Brain pericyte (primary cell): ENCODE results near the gene FADD.

Experiments
- DNase-seq: peaks from one replicate; pipeline ENCODE4 v3.0.0-alpha.2; 2012; ENCODE audit warnings: low read depth, low spot score

The FADD gene

DNA sequence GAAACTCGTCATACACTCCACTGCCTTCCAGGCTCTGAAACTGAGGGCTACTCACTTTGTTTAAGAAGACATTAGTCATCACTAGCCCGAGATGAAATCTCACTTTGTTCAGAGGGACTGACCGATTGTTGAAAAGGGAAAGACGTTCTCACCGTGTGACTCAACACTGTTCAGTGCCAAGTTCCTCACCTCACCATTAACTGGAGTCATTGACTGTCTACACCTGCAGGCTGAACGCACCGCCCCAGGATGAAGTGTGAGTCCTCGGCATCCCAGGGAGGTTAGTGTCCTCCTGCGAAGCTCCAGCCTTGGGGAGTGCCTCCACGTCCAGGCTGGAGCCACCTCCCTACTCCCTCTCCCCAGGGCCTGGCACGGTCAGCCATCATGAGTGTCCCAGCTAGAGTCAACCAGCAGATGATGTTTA is 30.4 kb downstream of the FADD start:
- DNase-seq = no peak

DNA sequence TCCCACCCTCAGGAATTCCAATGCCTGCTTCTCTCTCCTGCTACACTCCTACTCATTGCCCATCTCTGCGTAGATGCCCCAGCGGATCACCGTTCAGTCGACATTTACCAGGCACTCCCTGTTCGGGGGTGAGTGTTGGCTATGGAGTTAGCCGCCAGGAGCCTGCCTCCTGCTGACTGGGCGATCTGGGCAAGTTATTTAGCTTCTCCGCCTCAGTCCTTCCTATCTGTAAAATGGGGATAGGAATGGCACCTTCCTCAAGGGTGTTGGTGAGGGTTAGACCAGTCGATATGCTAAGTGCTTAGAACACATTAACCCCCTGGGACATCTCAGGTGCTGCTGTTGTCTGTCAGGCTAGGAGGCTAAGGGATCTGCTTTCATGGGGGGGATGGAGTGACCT is 30.9 kb downstream of the FADD start:
- no peak for DNase-seq

DNA sequence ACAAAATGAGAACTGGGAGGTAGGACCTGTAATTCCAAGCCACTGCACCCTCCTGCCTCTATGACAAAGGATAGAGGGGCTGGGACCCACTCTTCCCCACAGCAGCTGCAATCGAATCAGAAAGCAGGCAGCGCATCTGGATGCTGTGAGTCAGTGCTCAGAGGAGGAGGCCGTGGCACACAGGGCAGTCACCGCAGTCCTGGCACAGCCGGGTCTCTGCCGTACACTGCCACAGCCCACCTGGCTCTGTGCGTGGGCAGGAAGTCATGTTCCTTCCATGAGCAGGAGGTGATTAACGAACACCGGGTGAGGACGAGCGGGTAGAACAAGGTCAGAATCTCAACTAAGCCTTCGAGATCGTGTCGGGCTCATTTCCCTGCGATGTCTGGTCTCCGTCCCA is 37.2 kb downstream of the FADD start:
- no peak for DNase-seq

DNA sequence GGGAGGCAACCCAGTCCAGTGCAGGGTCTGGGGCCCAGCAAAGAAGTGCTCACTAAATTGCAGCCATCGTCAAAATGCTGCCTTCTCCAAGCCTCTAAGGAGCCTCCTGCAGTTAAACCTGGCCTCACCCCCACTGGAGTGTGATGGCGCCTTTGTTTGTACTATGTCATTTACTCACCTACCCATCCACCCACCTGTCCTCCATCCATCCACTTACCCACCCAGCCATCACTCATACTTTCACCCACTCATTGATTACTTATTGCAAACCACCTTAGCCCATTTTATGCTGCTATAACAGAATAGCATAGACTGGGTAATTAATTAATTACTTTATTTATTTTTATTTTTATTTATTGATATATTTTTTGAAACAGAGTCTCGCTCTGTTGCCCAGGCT is 38.6 kb downstream of the FADD start:
- DNase-seq = no peak

DNA sequence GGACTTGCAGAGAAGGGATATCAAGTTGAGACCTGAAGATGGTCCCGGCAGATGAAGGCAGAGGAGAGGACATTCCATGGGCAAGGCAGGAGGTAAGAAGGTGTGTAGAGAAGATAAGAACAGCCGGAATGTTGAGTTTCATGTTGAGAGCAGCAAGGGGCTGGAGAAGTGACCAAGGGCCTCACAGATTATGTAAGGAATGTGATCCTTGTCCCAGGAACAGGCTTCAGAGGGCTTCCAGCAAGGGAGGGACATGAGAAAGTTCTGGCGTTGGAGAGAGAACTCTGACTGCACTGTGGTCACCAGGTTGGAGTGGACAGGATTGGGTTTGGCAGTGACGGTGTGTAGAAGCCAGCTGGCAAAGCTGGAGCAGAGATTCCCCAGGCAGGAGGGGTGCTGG is 39.8 kb downstream of the FADD start:
- no peak for DNase-seq

DNA sequence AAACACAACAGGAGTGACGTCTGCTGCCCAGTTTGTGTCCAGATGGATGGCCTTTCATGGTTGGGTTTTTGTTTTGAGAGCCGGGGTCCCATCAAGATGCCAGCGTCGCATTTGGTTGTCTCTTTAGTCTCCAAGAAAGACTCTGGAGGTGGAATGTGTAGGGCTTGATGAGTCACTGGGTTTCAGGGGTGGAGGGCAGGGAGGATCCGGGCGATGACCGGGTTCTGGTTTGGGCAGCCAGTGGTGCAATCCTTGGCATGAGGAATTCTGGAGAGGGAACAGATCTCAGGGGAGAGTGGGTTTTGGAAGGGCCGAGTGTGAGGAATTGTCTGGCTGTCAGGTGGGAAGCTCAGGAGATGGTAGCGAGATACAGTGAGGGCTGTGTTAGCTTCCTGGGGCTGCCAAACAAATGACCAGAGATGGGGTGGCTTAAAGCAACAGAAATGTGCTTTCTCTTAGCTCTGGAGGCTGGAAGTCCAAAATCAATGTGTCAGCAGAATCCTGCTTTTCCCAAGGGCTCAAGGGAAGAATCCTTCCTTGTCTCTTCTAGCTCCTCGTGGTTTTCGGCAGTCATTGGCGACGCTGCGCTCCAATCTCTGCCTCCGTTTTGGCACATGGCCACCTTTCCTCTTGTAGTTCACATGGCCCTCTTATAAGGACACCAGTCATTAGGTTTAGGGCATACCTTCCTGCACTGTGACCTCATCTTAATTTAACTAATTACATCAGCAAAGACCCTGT is 41.0 kb downstream of the FADD start:
- no peak for DNase-seq

DNA sequence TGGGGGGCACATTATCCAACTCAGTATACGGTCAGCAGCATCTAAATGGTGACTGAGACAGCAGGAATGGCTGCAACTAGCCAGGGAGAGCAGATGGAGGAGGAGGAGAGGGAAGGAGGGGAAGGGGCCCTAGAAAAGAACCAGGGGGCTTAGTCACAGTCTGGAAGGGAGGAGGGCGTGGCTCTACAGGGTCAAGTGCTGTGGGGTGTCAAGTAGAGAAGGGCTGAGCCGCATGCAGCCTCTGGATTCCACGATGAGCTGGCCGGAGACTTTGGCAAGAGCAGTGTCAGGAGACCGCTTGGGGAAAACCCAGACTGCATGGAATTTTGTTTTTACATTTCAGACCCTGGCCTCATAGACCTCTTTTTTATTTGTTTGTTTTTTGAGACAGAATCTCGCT is 41.6 kb downstream of the FADD start:
- no peak for DNase-seq

DNA sequence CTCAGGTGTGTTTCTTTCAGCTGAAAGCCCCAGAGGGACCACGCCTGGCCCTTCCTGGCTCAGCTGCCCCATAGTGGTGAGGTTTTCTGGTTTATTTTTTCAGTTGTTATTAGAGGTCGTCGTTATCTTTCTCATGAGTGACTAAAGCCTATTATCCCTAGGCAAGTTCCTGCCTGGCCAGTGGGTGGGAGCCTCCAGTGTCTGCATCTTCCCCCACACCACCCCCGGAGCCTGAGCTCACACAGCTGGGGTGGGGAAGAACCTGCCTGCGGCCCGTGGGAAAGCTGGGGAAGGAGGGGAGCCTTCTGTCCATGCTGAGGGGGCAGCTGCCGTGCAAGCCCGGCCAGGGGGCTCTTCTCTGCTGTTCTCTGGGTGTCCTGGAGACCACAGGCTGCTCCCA is 43.1 kb downstream of the FADD start:
- no peak for DNase-seq

DNA sequence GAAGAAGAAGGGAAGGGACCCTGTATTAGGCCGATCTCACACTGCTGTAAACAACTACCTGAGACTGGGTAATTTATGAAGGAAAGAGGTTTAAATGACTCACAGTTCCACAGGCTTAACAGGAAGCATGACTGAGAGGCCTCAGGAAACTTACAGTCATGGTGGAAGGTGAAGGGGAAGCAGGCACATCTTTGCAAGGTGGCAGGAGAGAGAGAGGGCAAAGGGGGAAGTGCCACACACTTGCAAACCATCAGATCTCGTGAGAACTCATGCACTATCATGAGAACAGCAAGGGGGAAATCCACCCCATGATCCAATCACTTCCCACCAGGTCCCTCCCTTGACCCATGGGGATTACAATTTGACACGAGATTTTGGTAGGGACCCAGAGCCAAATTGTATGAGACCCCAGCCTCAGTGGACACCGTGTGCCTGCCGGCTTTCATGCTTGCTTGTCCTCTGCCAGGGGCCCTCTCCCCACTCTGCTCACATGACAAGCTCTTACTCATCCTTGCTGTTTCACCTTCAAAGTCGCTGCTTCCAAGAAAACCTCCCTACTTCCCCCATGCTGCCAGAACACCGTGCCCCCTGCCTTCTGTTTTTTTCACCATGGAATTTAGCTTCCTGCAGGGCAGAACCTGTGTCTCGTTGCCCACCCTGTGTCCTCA is 44.1 kb downstream of the FADD start:
- no peak for DNase-seq

DNA sequence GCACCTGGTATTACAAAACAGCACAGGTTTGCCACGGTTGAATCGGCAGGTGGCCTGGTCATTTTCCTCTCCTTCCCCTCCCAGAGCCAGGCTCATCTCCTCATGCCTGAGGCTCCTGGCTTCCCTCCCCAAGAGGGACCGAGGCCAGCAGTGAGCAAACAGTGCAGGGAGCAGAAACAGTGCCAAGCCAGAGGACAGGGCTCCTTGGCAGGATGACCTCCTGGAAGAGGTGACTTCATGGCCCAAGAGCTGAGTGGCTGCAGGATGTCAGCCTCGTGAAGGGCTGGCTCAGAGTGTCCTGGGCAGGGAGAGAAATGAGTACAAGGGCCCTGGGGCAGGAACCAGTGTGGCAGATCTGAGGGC is 44.6 kb downstream of the FADD start:
- DNase-seq = no peak

DNA sequence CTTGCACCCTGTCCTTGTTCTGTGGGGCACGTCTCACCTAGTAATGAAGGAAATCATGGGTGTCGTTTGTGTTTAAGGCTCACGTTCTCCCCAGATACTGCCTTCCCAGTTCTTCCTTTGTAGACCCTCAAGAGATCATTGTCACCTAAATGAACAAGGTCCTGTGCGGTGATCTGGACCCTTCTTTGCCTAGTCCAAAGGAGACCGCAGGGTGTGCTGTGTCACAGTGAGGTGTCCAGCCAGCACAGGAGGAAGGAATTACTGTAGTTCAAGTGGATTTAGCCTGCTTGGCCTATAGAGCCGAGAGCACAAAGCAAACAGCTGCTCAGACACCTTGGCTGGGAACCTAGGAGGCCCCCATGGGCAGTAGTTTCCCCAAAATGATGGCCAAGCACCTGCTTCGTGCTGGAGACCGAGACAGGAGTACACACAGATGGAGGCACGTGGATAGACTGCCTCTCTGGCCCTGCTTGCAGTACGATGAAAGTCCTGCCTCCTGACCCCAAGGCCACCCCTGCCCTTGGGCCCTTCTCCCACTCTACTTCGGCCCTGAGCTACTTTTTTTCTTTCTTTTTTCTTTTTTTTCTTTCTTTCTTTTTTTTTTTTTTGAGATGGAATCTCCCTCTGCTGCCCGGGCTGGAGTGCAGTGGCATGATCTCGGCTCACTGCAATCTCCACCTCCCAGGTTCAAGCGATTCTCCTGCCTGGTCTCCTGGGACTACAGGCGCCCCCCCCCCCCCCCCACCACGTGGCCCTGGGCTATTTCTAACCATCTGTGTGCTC is 48.0 kb downstream of the FADD start:
- DNase-seq = no peak

DNA sequence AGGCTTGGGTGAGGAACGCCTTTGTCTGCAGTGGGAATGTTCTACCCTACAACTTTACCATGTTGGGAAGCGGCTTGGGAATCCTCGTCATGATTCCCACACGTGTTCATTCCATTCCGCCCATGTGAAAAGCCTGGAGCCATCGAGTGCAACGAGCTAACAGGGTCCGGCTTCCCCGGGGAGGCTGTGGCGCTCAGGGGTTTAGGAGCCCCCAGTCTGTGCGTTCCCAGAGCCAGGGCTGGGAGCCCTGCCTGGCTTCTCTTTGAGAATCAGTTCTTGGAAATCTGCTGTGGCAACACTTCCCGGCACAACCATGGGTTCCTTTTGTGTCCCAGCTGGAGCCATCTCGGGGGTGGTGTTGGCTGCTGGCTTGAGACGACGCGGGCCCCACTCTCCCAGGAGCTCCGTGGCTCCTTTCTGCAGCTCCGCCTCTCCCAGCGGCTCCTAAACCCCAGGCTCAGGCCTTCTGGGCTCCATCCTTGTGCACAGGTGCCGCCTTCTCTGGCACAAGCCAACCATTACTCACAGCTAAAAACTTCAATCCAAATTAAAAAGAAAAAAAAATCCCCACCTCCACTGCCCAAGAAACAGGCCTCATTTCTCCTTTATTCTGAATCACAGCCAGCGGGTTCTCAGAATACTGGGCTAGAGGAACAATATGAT is 48.7 kb downstream of the FADD start:
- no peak for DNase-seq

DNA sequence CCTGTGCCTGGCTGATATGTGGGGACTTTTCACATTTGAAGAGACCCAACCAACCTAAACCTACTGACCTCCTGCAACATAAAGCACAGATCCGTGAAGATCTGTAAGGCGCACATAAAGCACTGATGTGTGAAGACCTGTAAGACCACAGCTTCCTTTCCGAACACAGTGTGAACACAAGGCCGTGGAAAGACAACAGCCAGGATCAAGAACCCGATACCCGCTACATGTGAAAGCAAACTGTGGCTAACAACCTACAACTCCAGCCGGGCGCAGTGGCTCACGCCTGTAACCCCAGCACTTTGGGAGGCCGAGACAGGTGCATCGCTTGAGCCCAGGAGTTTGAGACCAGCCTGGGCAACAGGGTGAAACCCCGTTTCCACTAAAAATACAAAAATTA is 49.7 kb downstream of the FADD start:
- DNase-seq = no peak

DNA sequence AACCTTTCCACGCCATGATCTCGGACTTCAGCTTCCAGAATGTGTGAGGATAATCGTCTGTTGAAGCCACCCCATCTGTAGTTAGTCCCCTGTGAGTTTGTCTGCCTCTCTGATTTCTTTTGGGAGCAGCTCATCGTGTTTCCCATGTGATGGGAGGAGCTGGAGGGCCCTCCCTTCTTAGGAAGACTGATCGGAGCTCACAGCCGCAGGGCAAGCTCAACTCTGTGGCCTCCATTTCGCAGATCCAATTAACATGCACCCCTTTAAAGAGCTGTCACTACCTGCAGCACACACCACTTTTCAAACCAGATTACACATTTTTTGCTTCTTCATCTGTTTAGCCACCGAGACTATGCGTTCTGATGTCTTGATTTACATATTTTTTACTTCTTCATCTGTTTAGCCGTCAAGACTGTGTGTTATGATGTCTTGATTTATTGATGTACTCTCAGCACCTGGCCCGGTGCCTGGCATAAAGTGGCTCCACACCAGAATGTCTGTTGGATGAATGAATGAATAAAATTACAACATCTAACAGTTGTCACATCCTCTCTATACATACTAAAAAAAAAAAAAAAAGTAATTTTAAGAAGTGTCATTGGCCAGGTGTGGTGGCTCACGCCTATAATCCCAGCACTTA is 52.5 kb downstream of the FADD start:
- DNase-seq = no peak
